ENCODE results near the gene FAM180B. TPM values are rescaled to one million over a fixed set of nuclear protein-coding genes. Genes with fewer than 3 reads are reported as not detected.

The FAM180B gene
- total RNA-seq, 1 experiment from 2014 or later: not detected

DNA sequence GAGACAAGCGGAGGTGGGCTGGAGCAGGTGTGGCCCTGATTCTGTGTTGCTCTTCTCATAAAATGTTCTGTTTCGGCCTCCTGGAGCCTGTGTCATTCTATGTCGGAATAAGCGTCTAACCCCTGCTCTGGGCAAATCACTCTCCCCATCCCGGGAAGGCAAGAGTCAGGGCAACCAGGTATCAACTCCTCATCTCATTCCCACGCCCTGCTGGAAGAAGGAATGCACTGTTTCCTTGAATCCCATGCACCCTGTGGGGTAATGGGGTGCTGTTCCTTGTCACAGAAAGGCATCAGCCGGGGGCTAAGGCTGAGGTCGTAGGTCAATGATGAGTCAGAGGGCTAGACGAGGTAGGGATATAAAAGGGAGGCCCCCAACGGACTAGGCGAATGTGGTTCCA lies 2.6 kb downstream of the FAM180B start:
- ChIA-PET CTCF (interaction anchor here (0.6 kb wide), 1 partner anchor 135 kb away, joined by 3 read pairs; no protein-coding TSS in a partner anchor), RAD21 (ENCODE audit: low non-redundant PET in 1 of 2, low total read pairs in 2 of 2, uncharacterized antibody in 2 of 2, unreplicated experiment in 2 of 2) (no interaction called here), POLR2A (no interaction called here)
- no peaks in the 10 kb centered on the region for H3K4me1 ChIP-seq (ENCODE audit: control insufficient read depth in 1 of 2, insufficient read depth in 2 of 2, low read length in 2 of 2)
- H3K9me2 ChIP-seq (ENCODE audit: insufficient read depth): no peaks in the 10 kb centered on the region
- H3K4me2 ChIP-seq (ENCODE audit: low read length): no peak overlapping the region
- no peak overlapping the region for H3K9ac ChIP-seq (ENCODE audit: low read length)
- no peak for TF ChIP-seq EGR1 (IDR thresholded peaks at IDR 0.05; ENCODE audit: low read depth)
- TF ChIP-seq CEBPB (IDR thresholded peaks at IDR 0.05; ENCODE audit: low read depth): no peak
- no peak for TF ChIP-seq SRF (IDR thresholded peaks at IDR 0.05; ENCODE audit: low read depth)
- TF ChIP-seq, protein P1, sequence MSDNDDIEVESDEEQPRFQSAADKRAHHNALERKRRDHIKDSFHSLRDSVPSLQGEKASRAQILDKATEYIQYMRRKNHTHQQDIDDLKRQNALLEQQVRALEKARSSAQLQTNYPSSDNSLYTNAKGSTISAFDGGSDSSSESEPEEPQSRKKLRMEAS (IDR thresholded peaks at IDR 0.05): no peak
- no peak overlapping the region for H2AFZ ChIP-seq (ENCODE audit: low read depth, low read length, poor library complexity, severe bottlenecking)
- no peaks in the 10 kb centered on the region for H3K79me2 ChIP-seq (ENCODE audit: insufficient read depth, low read length)
- intact Hi-C loops (cut with micrococcal nuclease): no loop called here
- peaks cover 0 to 4% of the 10 kb centered on the region in 2 experiments; a peak in 1 of 4 replicates for H3K36me3 ChIP-seq (ENCODE audit: control insufficient read depth in 1 of 2, insufficient read depth in 2 of 2, low read length in 2 of 2)
- H3K27ac ChIP-seq (ENCODE audit: low read depth, low read length): no peak overlapping the region
- H3K27me3 ChIP-seq (ENCODE audit: insufficient read depth, low read length): peaks cover 6% of the 10 kb centered on the region; the same call in 1 of the 2 replicates
- DNase-seq (ENCODE audit: low read depth, low spot score) (no peak), ATAC-seq (no peak)
- H3K4me3 ChIP-seq (replicated peaks in 1 of 2; ENCODE audit: low read depth in 1 of 2, low read length in 2 of 2): no peak overlapping the region
- no peaks in the 10 kb centered on the region for H4K20me1 ChIP-seq (ENCODE audit: insufficient read depth)
- no TSS peak for BruUV-seq (replicated peaks)
- H3K9me3 ChIP-seq (ENCODE audit: control insufficient read depth in 1 of 2, insufficient read depth in 1 of 2, low read depth in 1 of 2, low read length in 2 of 2): no peaks in the 10 kb centered on the region

DNA sequence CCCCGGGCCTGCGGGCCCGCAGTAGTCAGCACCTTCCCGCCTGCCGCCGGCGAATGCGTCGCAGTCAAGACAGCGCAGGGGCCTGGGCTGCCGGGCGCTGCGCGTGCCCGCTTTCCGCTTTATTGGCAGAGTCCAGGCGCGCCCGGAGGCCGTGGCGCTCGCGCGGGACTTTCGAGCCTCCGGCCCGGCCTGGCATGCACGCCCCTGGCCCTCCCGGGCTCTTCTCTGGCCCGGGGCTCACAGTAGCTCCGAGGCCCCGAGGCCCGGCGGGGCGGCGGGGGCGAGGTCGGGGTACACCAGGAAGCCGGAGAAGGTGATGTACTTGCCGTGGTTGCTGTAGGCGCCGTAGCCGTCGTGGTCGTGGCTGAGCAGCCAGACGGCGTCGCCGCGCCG lies 3.1 kb downstream of the FAM180B start:
- ChIA-PET POLR2A (no interaction called here), RAD21 (ENCODE audit: low non-redundant PET in 1 of 2, low total read pairs in 2 of 2, uncharacterized antibody in 2 of 2, unreplicated experiment in 2 of 2) (no interaction called here), CTCF (no interaction called here)
- ATAC-seq (no peak), DNase-seq (ENCODE audit: low read depth, low spot score) (no peak)
- TF ChIP-seq SP1 (IDR thresholded peaks at IDR 0.05; ENCODE audit: low read depth) (no peak), YY1 (IDR thresholded peaks at IDR 0.05; ENCODE audit: extremely low read depth, insufficient replicate concordance, low read depth, low read length) (no peak), POLR2AphosphoS5 (IDR thresholded peaks at IDR 0.05; ENCODE audit: low read depth, low read length) (no peak), RAD21 (IDR thresholded peaks at IDR 0.05; ENCODE audit: low read depth) (no peak), TCF7L2 (IDR thresholded peaks at IDR 0.05; ENCODE audit: borderline replicate concordance, extremely low read depth, insufficient read depth, insufficient read length) (no peak), POLR2A (IDR thresholded peaks at IDR 0.05; ENCODE audit: borderline replicate concordance, extremely low read depth, insufficient read depth, insufficient read length) (no peak), EZH2phosphoT487 (IDR thresholded peaks at IDR 0.05; ENCODE audit: borderline replicate concordance) (no peak), SIN3A (IDR thresholded peaks at IDR 0.05; ENCODE audit: low read depth) (no peak), ZNF274 (IDR thresholded peaks at IDR 0.05; ENCODE audit: low read depth, low read length) (no peak), JUND (IDR thresholded peaks at IDR 0.05) (no peak), ZFX (IDR thresholded peaks at IDR 0.05) (no peak), EGR1 (IDR thresholded peaks at IDR 0.05; ENCODE audit: low read depth) (no peak), CEBPB (IDR thresholded peaks at IDR 0.05; ENCODE audit: low read depth) (no peak)
- TF ChIP-seq, protein P2, sequence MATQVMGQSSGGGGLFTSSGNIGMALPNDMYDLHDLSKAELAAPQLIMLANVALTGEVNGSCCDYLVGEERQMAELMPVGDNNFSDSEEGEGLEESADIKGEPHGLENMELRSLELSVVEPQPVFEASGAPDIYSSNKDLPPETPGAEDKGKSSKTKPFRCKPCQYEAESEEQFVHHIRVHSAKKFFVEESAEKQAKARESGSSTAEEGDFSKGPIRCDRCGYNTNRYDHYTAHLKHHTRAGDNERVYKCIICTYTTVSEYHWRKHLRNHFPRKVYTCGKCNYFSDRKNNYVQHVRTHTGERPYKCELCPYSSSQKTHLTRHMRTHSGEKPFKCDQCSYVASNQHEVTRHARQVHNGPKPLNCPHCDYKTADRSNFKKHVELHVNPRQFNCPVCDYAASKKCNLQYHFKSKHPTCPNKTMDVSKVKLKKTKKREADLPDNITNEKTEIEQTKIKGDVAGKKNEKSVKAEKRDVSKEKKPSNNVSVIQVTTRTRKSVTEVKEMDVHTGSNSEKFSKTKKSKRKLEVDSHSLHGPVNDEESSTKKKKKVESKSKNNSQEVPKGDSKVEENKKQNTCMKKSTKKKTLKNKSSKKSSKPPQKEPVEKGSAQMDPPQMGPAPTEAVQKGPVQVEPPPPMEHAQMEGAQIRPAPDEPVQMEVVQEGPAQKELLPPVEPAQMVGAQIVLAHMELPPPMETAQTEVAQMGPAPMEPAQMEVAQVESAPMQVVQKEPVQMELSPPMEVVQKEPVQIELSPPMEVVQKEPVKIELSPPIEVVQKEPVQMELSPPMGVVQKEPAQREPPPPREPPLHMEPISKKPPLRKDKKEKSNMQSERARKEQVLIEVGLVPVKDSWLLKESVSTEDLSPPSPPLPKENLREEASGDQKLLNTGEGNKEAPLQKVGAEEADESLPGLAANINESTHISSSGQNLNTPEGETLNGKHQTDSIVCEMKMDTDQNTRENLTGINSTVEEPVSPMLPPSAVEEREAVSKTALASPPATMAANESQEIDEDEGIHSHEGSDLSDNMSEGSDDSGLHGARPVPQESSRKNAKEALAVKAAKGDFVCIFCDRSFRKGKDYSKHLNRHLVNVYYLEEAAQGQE (IDR thresholded peaks at IDR 0.05; ENCODE audit: low read depth): no peak
- TF ChIP-seq, protein P1 (IDR thresholded peaks at IDR 0.05): no peak
- Histone ChIP-seq H3K4me1 (ENCODE audit: control insufficient read depth in 1 of 2, insufficient read depth in 2 of 2, low read length in 2 of 2) (no peaks in the 10 kb centered on the region), H3K79me2 (ENCODE audit: insufficient read depth, low read length) (no peaks in the 10 kb centered on the region), H3K4me2 (ENCODE audit: low read length) (no peak overlapping the region), H3K9me3 (ENCODE audit: control insufficient read depth in 1 of 2, insufficient read depth in 1 of 2, low read depth in 1 of 2, low read length in 2 of 2) (no peaks in the 10 kb centered on the region), H3K36me3 (ENCODE audit: control insufficient read depth in 1 of 2, insufficient read depth in 2 of 2, low read length in 2 of 2) (no peaks in the 10 kb centered on the region), H3K4me3 (replicated peaks in 1 of 2; ENCODE audit: low read depth in 1 of 2, low read length in 2 of 2) (no peak overlapping the region), H2AFZ (ENCODE audit: low read depth, low read length, poor library complexity, severe bottlenecking) (no peak overlapping the region), H3K27me3 (ENCODE audit: insufficient read depth, low read length) (peaks cover 6% of the 10 kb centered on the region; the same call in 1 of the 2 replicates), H3K27ac (ENCODE audit: low read depth, low read length) (no peak overlapping the region), H3K9me2 (ENCODE audit: insufficient read depth) (no peaks in the 10 kb centered on the region), H4K20me1 (ENCODE audit: insufficient read depth) (no peaks in the 10 kb centered on the region), H3K9ac (ENCODE audit: low read length) (no peak overlapping the region)
- no TSS peak for BruUV-seq (replicated peaks)
- intact Hi-C loops (cut with micrococcal nuclease): no loop called here
